Fibroblast of pulmonary artery (primary cell): Measurements from ENCODE around the gene SUPT3H.
"Not testable (repeated sequence)": the region's sequence is repeated elsewhere in the genome, so short reads cannot be mapped to it uniquely, and the experiment has no call there.

ENCODE experiments used
- DNase-seq: peaks from one replicate; pipeline ENCODE4 v3.0.0-alpha.2; 2010; ENCODE audit warnings: low read depth
- H3K4me3 ChIP-seq: replicated peaks from 2 replicates; pipeline ENCODE4 v1.5.1; 2011; ENCODE audit warnings: low read depth, mild to moderate bottlenecking, control low read depth, low read length, moderate library complexity
- TF ChIP-seq, protein P1 (sequence below): IDR thresholded peaks from 2 replicates; pipeline ENCODE4 v1.5.1; 2011; ENCODE audit warnings: mild to moderate bottlenecking, control low read depth, low read length, inconsistent platforms; ENCODE audit errors: missing control alignments

SUPT3H gene

DNA sequence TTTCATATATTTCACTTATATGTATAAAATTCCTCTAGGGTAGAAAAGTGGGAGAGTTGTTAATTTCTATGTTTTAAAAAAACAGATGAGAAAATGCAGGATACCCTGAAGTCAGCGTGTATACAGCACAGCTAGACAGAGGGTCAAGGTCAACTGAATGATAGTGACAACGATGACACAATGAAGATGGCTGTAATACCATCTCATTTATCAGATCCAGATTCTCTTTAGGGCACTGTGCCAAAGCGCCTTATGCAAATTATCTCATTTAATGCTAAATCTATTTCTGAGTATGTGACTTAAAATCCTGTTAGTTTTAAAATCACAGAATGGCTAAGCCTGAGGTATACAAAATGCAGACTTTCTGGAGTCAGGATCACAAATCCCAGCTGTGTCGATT, 481.0 kb downstream of the SUPT3H start:
- H3K4me3 ChIP-seq = no peak overlapping the region
- no peak for DNase-seq
- TF ChIP-seq, protein P1, sequence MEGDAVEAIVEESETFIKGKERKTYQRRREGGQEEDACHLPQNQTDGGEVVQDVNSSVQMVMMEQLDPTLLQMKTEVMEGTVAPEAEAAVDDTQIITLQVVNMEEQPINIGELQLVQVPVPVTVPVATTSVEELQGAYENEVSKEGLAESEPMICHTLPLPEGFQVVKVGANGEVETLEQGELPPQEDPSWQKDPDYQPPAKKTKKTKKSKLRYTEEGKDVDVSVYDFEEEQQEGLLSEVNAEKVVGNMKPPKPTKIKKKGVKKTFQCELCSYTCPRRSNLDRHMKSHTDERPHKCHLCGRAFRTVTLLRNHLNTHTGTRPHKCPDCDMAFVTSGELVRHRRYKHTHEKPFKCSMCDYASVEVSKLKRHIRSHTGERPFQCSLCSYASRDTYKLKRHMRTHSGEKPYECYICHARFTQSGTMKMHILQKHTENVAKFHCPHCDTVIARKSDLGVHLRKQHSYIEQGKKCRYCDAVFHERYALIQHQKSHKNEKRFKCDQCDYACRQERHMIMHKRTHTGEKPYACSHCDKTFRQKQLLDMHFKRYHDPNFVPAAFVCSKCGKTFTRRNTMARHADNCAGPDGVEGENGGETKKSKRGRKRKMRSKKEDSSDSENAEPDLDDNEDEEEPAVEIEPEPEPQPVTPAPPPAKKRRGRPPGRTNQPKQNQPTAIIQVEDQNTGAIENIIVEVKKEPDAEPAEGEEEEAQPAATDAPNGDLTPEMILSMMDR = no peak

DNA sequence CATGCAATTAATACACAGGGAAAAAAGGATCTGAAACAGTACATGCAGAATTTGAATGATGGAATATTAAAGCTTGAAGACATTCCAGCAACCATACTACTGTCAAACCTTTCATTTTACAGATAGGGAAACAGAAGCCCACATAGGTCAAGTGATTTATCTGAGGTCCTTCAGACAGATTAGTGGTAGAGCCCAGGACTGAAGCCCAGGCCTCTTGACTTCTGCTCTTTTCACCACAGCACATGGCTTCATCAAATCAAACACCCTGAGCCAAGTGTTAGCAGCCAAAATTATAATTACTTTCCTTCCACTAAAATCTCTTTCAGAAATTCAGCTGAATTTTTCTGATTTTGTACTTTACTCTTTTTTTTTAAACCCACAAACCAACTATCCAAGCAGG, 485.2 kb downstream of the SUPT3H start:
- TF ChIP-seq, protein P1 = no peak
- H3K4me3 ChIP-seq = no peak overlapping the region
- no peak for DNase-seq

DNA sequence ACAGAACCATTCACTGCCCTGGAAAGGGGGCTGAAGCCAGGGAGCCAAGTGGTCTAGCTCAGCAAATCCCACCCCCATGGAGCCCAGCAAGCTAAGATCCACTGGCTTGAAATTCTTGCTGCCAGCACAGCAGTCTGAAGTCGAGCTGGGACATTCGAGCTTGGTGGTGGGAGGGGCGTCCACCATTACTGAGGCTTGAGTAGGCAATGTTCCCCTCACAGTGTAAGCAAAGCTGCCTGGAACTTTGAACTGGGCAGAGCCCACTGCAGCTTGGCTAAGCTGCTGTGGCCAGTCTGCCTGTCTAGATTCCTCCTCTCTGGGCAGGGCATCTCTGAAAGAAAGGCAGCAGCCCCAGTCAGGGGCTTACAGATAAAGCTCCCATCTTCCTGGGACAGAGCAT, 498.7 kb downstream of the SUPT3H start:
- DNase-seq, H3K4me3 ChIP-seq: not testable (repeated sequence)

DNA sequence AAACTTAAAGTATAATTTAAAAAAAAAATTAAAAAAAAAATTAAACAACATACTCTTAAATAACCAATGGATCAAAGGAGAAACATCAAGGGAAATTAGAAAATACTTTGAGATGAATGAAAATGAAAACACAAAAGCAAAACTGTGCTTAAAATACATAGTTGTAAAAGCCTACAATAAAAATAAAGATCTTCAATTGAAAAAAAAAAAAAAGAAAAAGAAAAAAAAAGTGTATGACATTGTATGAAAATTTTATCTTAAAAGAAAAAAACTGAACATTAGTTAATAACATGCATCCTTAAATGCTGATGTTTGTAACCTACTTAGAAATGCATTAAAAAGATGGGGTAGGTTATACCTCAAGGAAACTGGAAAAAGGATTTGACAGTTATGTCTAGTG, 501.1 kb downstream of the SUPT3H start:
- DNase-seq, H3K4me3 ChIP-seq: not testable (repeated sequence)

DNA sequence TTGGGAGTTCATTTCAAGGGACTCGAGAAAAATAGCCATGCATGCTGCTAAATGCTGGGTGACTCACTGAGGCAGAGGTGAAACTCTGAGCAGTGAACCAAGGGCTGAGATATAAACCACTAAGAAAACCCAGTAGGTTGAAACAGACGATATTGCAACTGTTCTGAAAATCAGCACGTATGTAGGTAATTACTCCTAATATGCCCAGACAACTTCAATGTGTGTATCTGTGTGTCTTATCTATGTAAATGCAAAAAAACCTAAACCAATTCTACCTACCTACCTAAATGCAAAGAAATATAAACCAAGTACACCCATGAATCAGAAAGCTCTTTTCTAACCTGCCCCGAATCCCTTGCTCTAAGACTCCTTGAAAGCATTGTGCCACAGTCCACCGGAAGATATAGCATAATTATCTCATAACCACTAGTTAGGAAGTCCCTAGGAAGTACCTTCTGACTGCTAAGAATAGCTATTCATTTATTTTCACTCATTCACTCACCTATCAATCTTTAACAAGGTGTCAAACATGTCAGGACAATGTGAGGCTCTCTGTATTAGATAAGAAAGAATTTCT, 508.3 kb downstream of the SUPT3H start:
- no peak overlapping the region for H3K4me3 ChIP-seq
- no peak for DNase-seq
- TF ChIP-seq, protein P1 = no peak

DNA sequence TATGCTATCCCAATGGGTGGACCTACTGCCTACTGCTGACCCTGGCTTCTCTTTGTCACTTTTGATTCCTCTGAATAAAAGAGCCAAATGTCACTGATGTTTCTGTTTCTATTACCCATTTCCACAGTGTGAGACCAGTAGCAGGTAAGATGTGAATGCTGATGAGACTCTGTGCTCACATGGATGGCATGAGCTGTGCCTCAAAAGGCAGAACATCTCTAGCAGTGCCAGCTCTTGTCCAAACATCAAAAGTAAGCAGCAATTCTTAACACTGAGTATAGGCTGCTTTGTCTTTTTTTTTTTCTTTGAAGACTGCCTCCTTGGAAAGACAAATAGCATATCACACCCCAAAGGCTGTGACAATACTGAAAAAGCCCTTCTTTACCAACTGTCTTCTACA, 508.8 kb downstream of the SUPT3H start:
- TF ChIP-seq, protein P1 = no peak
- no peak for DNase-seq

DNA sequence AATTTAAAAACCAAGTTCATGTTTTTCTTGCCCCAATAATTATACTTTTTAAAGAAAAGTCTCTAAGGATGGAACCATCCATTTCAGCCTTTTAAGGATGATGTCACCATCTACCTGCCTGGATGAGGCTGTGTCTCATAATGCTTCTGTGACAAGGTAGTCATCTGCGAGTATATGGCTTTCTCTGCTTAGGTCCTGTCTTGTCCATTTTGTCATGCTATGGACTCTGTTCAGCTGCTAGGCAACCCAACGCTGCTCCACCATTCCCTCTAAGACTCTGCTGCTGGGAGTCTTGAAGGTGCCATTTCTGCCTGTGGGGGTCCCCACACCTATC, 509.4 kb downstream of the SUPT3H start:
- TF ChIP-seq, protein P1 = no peak
- no peak for DNase-seq
- no peak overlapping the region for H3K4me3 ChIP-seq

More for the DNA sequence above, 508.8 kb downstream of the SUPT3H start:
- no peak overlapping the region for H3K4me3 ChIP-seq

DNA sequence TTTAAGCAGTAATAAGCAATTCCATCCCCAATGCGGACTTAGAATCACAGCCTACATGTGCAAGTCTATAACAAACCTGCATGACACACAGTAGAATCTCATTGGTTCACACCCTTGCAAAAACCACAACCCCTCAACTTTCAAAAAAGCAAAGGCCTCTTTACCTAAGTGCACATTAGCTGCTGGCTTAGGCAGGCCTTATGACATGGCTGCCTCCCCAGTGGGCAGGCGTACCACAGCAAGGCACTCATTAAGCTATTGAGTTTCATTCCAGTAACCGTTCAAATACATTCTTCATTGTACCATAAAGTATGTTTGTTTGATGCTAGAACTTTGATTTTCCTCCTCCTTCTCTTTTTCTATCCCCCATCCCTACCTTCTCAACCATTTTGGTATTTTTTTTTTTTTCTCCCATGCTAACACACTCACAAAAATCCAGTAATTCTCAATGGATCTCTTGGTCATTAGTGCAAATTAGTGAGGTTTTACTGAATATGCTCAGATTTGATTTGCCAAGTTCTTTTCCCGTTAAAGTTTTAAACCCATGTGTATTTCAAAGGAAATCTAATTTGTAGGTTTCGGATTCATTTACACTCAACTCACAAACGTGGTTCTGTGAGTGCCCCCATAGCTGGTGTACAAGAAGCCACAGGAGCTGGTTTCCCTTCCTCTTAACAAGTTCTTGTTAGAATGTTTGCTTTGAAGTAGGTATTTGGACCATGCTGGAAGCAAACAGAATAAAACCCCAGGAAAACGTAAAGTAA, 510.0 kb downstream of the SUPT3H start:
- no peak for DNase-seq
- TF ChIP-seq, protein P1 = no peak
- H3K4me3 ChIP-seq = no peak overlapping the region

DNA sequence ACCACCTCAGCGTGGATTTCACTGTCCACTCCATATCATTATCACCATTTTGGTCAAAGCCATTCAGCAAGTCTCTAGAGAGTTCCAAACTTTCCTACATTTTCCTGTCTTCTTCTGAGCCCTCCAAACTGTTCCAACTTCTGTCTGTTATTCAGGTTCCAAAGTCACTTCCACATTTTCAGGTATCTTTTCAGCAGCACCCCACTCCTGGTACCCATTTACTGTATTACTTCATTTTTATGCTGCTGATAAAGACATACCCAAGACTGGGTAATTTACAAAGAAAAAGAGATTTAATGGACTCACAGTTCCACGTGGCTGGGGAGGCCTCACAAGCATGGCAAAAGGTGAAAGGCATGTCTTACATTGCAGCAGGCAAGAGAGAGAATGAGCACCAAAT, 512.5 kb downstream of the SUPT3H start:
- H3K4me3 ChIP-seq = not testable (repeated sequence)

More for the DNA sequence above, 512.5 kb downstream of the SUPT3H start:
- DNase-seq = not testable (repeated sequence)
